Keratinocyte (primary cell): ENCODE measurements around the gene ARHGEF28. TPM values are rescaled to one million over a fixed set of nuclear protein-coding genes. Genes with fewer than 3 reads are reported as not detected.
A peak's percentile ranks its signal among the peaks of the same experiment; 100 is the strongest.

ENCODE experiments used
- DNase-seq: peaks from one replicate; pipeline ENCODE4 v3.0.0-alpha.2; 2011; ENCODE audit warnings: low read depth, missing footprints, low spot score
- FAIRE-seq: peaks from 2 replicates; lab custom pipeline; 2011; peaks lifted over from hg19 to GRCh38; lab: Jason Lieb, UNC
- H2AFZ ChIP-seq: 2 replicates; pipeline ENCODE4 v1.6.0; 2012; ENCODE audit warnings: low read length, control low read depth, inconsistent platforms; ENCODE audit not compliant: control insufficient read depth
- H3K27ac ChIP-seq: 2 replicates; pipeline ENCODE4 v1.5.1; 2011; ENCODE audit warnings: low read length; ENCODE audit not compliant: control insufficient read depth, insufficient read depth
- H3K27me3 ChIP-seq: 3 replicates; pipeline ENCODE4 v1.6.0; 2011; ENCODE audit warnings: low read length; ENCODE audit not compliant: control insufficient read depth, insufficient read depth; ENCODE audit errors: extremely low read depth
- H3K36me3 ChIP-seq, 2 experiments: 2 replicates in 1 of 2; 3 replicates in 1 of 2; pipeline ENCODE4 v1.5.1; 2011; ENCODE audit warnings: low read length in 2 of 2, mild to moderate bottlenecking in 1 of 2; ENCODE audit not compliant: control insufficient read depth in 2 of 2, insufficient read depth in 2 of 2; ENCODE audit errors: extremely low read depth in 1 of 2
- H3K4me1 ChIP-seq: 3 replicates; pipeline ENCODE4 v1.5.1; 2011; ENCODE audit warnings: low read length; ENCODE audit not compliant: control insufficient read depth, insufficient read depth; ENCODE audit errors: extremely low read depth
- H3K4me2 ChIP-seq: 3 replicates; pipeline ENCODE4 v1.6.0; 2011; ENCODE audit warnings: low read depth, low read length; ENCODE audit not compliant: control insufficient read depth, insufficient read depth; ENCODE audit errors: extremely low read depth
- H3K4me3 ChIP-seq, 3 experiments: fragments of 200-600 bp in 1 of 3; sonication (generic) in 1 of 3; 2 replicates in 2 of 3; 3 replicates in 1 of 3; pipeline ENCODE4 v1.5.1; 2011 to 2016; ENCODE audit warnings: low read length in 3 of 3, mild to moderate bottlenecking in 3 of 3, control low read depth in 2 of 3, inconsistent platforms in 1 of 3, low read depth in 1 of 3, mixed read lengths in 1 of 3, mixed run types in 1 of 3, moderate library complexity in 1 of 3; ENCODE audit not compliant: control insufficient read depth in 2 of 3, insufficient read depth in 2 of 3; ENCODE audit errors: extremely low read depth in 1 of 3
- H3K79me2 ChIP-seq: 2 replicates; pipeline ENCODE4 v1.6.0; 2012; ENCODE audit warnings: low read length; ENCODE audit not compliant: control insufficient read depth, insufficient read depth
- H3K9ac ChIP-seq: 3 replicates; pipeline ENCODE4 v1.6.0; 2011; ENCODE audit warnings: low read length; ENCODE audit not compliant: control insufficient read depth, insufficient read depth; ENCODE audit errors: extremely low read depth
- H3K9me1 ChIP-seq: 3 replicates; pipeline ENCODE4 v1.6.0; 2011; ENCODE audit warnings: low read length; ENCODE audit not compliant: control insufficient read depth, insufficient read depth; ENCODE audit errors: extremely low read depth
- H3K9me3 ChIP-seq: 2 replicates; pipeline ENCODE4 v1.5.1; 2012; ENCODE audit warnings: low read depth, low read length; ENCODE audit not compliant: control insufficient read depth
- H4K20me1 ChIP-seq: 3 replicates; pipeline ENCODE4 v1.6.0; 2011; ENCODE audit warnings: low read length; ENCODE audit not compliant: control insufficient read depth, insufficient read depth; ENCODE audit errors: extremely low read depth
- CTCF ChIP-seq, 3 experiments: IDR thresholded peaks in 1 of 3; conservative IDR thresholded peaks in 1 of 3; optimal IDR thresholded peaks in 1 of 3; 2 replicates in 2 of 3; 3 replicates in 1 of 3; pipeline versions ENCODE3 to v1.5.1; 2011; ENCODE audit warnings: low read length in 3 of 3, mild to moderate bottlenecking in 3 of 3, moderate library complexity in 2 of 3, control low read depth in 1 of 3, inconsistent platforms in 1 of 3; ENCODE audit not compliant: insufficient read depth in 2 of 3; ENCODE audit errors: extremely low read depth in 1 of 3
- EZH2 ChIP-seq: IDR thresholded peaks from one replicate; pipeline ENCODE4 v1.6.1; 2012; ENCODE audit warnings: inconsistent platforms, mild to moderate bottlenecking, low read length, moderate library complexity
- dilution Hi-C: fragments of 300-500 bp; cut with MboI; formaldehyde crosslinking; loops from one replicate; pipeline ENCODE4 v1.7.0; 2020; ENCODE audit warnings: low sequenced_read_pairs; ENCODE audit not compliant: extremely low pct_ligation_motif_present
- polyA plus RNA-seq, 5 experiments: library from polyadenylated mRNA; depleted of rRNA in 3 of 5; stranded (reverse) in 3 of 5; stranded (forward) in 1 of 5; unstranded in 1 of 5; fragments of >200 nt; gene quantifications; 1 replicate in 1 of 5; 2 replicates in 3 of 5; 3 replicates in 1 of 5; pipeline versions ENCODE4 v1.2.1 to v1.2.3, GENCODE V29; 2011 to 2012; ENCODE audit warnings: missing spikeins in 2 of 5, low read depth in 1 of 5, low replicate concordance in 1 of 5

Gene ARHGEF28
- polyA plus RNA-seq, 1 donor (not counting 4 experiments of a cell fraction or from before 2014, with no cell fraction given): 31.6 TPM

GRCh38 chr5:73673161-73673591 is 47.2 kb downstream of the ARHGEF28 start:
- H2AFZ ChIP-seq: no peak overlapping the region
- dilution Hi-C loops: no loop called here
- FAIRE-seq: peak; percentile 90

GRCh38 chr5:73674669-73675004 is 48.6 kb downstream of the ARHGEF28 start:
- Histone ChIP-seq H3K9me3 (no peaks in the 10 kb centered on the region), H2AFZ (no peak overlapping the region), H3K79me2 (peaks cover 94% of the 10 kb centered on the region), H3K9me1 (no peaks in the 10 kb centered on the region), H3K27me3 (no peaks in the 10 kb centered on the region), H3K4me1 (peaks cover 35% of the 10 kb centered on the region), H3K36me3 (peaks cover 2 to 7% of the 10 kb centered on the region in 2 experiments), H3K4me2 (peak overlapping the region; percentile 27), H3K27ac (peak overlapping the region; percentile 56), H3K9ac (no peak overlapping the region), H4K20me1 (no peaks in the 10 kb centered on the region), H3K4me3 (no peak overlapping the region)
- FAIRE-seq (peak; percentile 43), DNase-seq (no peak)
- dilution Hi-C loops: no loop called here
- TF ChIP-seq CTCF (optimal IDR thresholded peaks at IDR 0.05 in 1 of 3, IDR thresholded peaks at IDR 0.05 in 1 of 3, conservative IDR thresholded peaks at IDR 0.05 in 1 of 3; ENCODE audit: extremely low read depth in 1 of 3, insufficient read depth in 2 of 3, low read length in 3 of 3): no peak
- no peak for TF ChIP-seq EZH2

More at GRCh38 chr5:73673161-73673591, 47.2 kb downstream of the ARHGEF28 start:
- Histone ChIP-seq H3K27me3 (no peaks in the 10 kb centered on the region), H3K9ac (peak overlapping the region; percentile 28), H3K4me3 (peak overlapping the region in 1 of 3 experiments; percentile 27), H3K79me2 (peaks cover 94% of the 10 kb centered on the region), H3K4me2 (peak overlapping the region; percentile 61), H3K4me1 (peaks cover 35% of the 10 kb centered on the region), H3K36me3 (peaks cover 0 to 11% of the 10 kb centered on the region in 2 experiments), H3K9me1 (no peaks in the 10 kb centered on the region), H3K9me3 (no peaks in the 10 kb centered on the region), H3K27ac (peak overlapping the region; percentile 56), H4K20me1 (no peaks in the 10 kb centered on the region)
- DNase-seq: no peak
- TF ChIP-seq CTCF (optimal IDR thresholded peaks at IDR 0.05 in 1 of 3, IDR thresholded peaks at IDR 0.05 in 1 of 3, conservative IDR thresholded peaks at IDR 0.05 in 1 of 3; ENCODE audit: extremely low read depth in 1 of 3, insufficient read depth in 2 of 3, low read length in 3 of 3) (no peak), EZH2 (no peak)
